GM23338 (cell line): ENCODE results near the gene TCF7L2. TPM values are rescaled to one million over a fixed set of nuclear protein-coding genes. Genes with fewer than 3 reads are reported as not detected.

Experiments
- ATAC-seq: fragments of 200-7000 bp; cut with Tn5 transposase; 3 replicates; pipeline ENCODE4 v1.9.1; 2020
- DNase-seq: peaks from one replicate; pipeline ENCODE4 v3.0.0-alpha.2; 2015; ENCODE audit warnings: low spot score
- H2AFZ ChIP-seq: fragments of 200-600 bp; sonication (generic); 2 replicates; pipeline ENCODE4 v1.8.0; 2016; ENCODE audit warnings: antibody characterized with exemption, mild to moderate bottlenecking, moderate library complexity
- H3F3A ChIP-seq: fragments of 200-600 bp; sonication (generic); replicated peaks from 2 replicates; pipeline ENCODE4 v1.8.0; 2017; ENCODE audit warnings: antibody characterized with exemption, mixed run types, low read depth
- H3K27ac ChIP-seq: fragments of 200-600 bp; sonication (generic); 2 replicates; pipeline ENCODE4 v1.6.1; 2016; ENCODE audit warnings: low read depth
- H3K27me3 ChIP-seq: fragments of 200-600 bp; sonication (generic); 2 replicates; pipeline ENCODE4 v1.8.0; 2016; ENCODE audit warnings: mild to moderate bottlenecking, mixed run types, moderate library complexity; ENCODE audit not compliant: insufficient read depth
- H3K36me3 ChIP-seq: fragments of 200-600 bp; sonication (generic); 2 replicates; pipeline ENCODE4 v1.8.0; 2016; ENCODE audit warnings: mild to moderate bottlenecking; ENCODE audit not compliant: insufficient read depth
- H3K4me1 ChIP-seq: fragments of 200-600 bp; sonication (generic); 2 replicates; pipeline ENCODE4 v1.8.0; 2016; ENCODE audit warnings: mild to moderate bottlenecking, moderate library complexity; ENCODE audit not compliant: insufficient read depth
- H3K4me2 ChIP-seq: fragments of 200-600 bp; sonication (generic); 2 replicates; pipeline ENCODE4 v1.7.1; 2017; ENCODE audit warnings: mixed run types
- H3K4me3 ChIP-seq: fragments of 200-600 bp; sonication (generic); 2 replicates; pipeline ENCODE4 v1.6.1; 2016; ENCODE audit warnings: mixed run types
- H3K79me2 ChIP-seq: fragments of 200-600 bp; sonication (generic); replicated peaks from 2 replicates; pipeline ENCODE4 v1.8.0; 2017; ENCODE audit warnings: mild to moderate bottlenecking; ENCODE audit not compliant: insufficient read depth
- H3K9me2 ChIP-seq: fragments of 200-600 bp; sonication (generic); 2 replicates; pipeline ENCODE4 v1.8.0; 2017; ENCODE audit not compliant: insufficient read depth
- H4K20me1 ChIP-seq: fragments of 200-600 bp; sonication (generic); replicated peaks from 2 replicates; pipeline ENCODE4 v1.8.0; 2017; ENCODE audit warnings: mild to moderate bottlenecking; ENCODE audit not compliant: insufficient read depth
- H3K27ac Mint-ChIP-seq: 2 replicates; pipeline ENCODE4 v1.8.0; 2020; ENCODE audit warnings: inconsistent platforms, mild to moderate bottlenecking, moderate library complexity, mixed read lengths
- H3K27me3 Mint-ChIP-seq: 3 replicates; pipeline ENCODE4 v1.8.0; 2022; ENCODE audit warnings: low read depth, mild to moderate bottlenecking, moderate library complexity, mixed read lengths, inconsistent platforms; ENCODE audit not compliant: insufficient read depth, poor library complexity
- H3K36me3 Mint-ChIP-seq: 3 replicates; pipeline ENCODE4 v1.8.0; 2021; ENCODE audit warnings: low read depth, mild to moderate bottlenecking, inconsistent platforms, moderate library complexity, mixed read lengths
- H3K4me1 Mint-ChIP-seq: 3 replicates; pipeline ENCODE4 v1.8.0; 2020; ENCODE audit warnings: mild to moderate bottlenecking, inconsistent platforms, mixed read lengths
- H3K4me3 Mint-ChIP-seq: 3 replicates; pipeline ENCODE4 v1.8.0; 2021; ENCODE audit warnings: moderate library complexity, mild to moderate bottlenecking, inconsistent platforms, mixed read lengths
- H3K9me3 Mint-ChIP-seq: 3 replicates; pipeline ENCODE4 v1.8.0; 2020; ENCODE audit warnings: moderate library complexity, mild to moderate bottlenecking, inconsistent platforms, mixed read lengths
- CREB1 ChIP-seq: fragments of 250-450 bp; sonication (Bioruptor Pico); IDR thresholded peaks from 2 replicates; pipeline ENCODE4 v1.5.0; 2020; ENCODE audit warnings: low read depth, mild to moderate bottlenecking, moderate library complexity
- CTCF ChIP-seq, 2 experiments: fragments of 200-600 bp in 1 of 2; sonication (generic) in 1 of 2; conservative IDR thresholded peaks; 2 replicates each; pipeline versions ENCODE4 v1.5.1 to v1.6.1; 2016 to 2017; ENCODE audit warnings: antibody characterized with exemption in 2 of 2, low read depth in 2 of 2, mild to moderate bottlenecking in 2 of 2, moderate library complexity in 1 of 2
- ETS1 ChIP-seq: IDR thresholded peaks from 2 replicates; pipeline ENCODE4 v1.6.1; 2016; ENCODE audit warnings: antibody characterized with exemption
- EZH2 ChIP-seq: fragments of 200-600 bp; sonication (generic); IDR thresholded peaks from one replicate; pipeline ENCODE4 v1.8.0; 2017; ENCODE audit warnings: antibody characterized with exemption, mild to moderate bottlenecking, low read depth; ENCODE audit not compliant: unreplicated experiment
- EZH2phosphoT487 ChIP-seq: fragments of 200-600 bp; sonication (generic); IDR thresholded peaks from one replicate; pipeline ENCODE4 v1.8.1; 2018; ENCODE audit warnings: antibody characterized with exemption; ENCODE audit not compliant: unreplicated experiment
- POLR2AphosphoS5 ChIP-seq: IDR thresholded peaks from 2 replicates; pipeline ENCODE4 v1.6.1; 2016; ENCODE audit warnings: antibody characterized with exemption, low read depth
- STAT1 ChIP-seq: IDR thresholded peaks from one replicate; pipeline ENCODE4 v1.6.1; 2016; ENCODE audit warnings: antibody characterized with exemption; ENCODE audit not compliant: unreplicated experiment
- ZNF114 ChIP-seq: fragments of 250-450 bp; sonication (Bioruptor Pico); IDR thresholded peaks from 2 replicates; pipeline ENCODE4 v1.5.0; 2020; ENCODE audit warnings: mild to moderate bottlenecking, moderate library complexity
- ZNF331 ChIP-seq: fragments of 250-450 bp; sonication (Bioruptor Pico); IDR thresholded peaks from 2 replicates; pipeline ENCODE4 v1.5.0; 2020; ENCODE audit warnings: low read depth, mild to moderate bottlenecking, moderate library complexity
- ZNF462 ChIP-seq: fragments of 250-450 bp; sonication (Bioruptor Pico); IDR thresholded peaks from 2 replicates; pipeline ENCODE4 v1.5.0; 2020; ENCODE audit warnings: mild to moderate bottlenecking, moderate library complexity
- polyA plus RNA-seq: library from polyadenylated mRNA; unstranded; fragments of >200 nt; fragmentation: Nextera tagmentation; extraction: Ambion mirVana; gene quantifications from 2 replicates; pipeline ENCODE4 v1.2.1, GENCODE V29; 2016
- total RNA-seq: library from RNA; depleted of rRNA; stranded (reverse); fragments of >200 nt; shearing (Covaris generic); gene quantifications from 2 replicates; pipeline ENCODE4 v1.2.3, GENCODE V29; 2014

The TCF7L2 gene
- total and polyA plus RNA-seq, 2 experiments from 2014 or later = 32.2 to 80.8 TPM

- Histone ChIP-seq H3F3A (peaks cover 4% of the 10 kb centered on the region; the same call in 1 of the 2 replicates), H3K27ac (no peak overlapping the region; the same call in 1 of the 2 replicates), H4K20me1 (peaks cover 52% of the 10 kb centered on the region), H3K4me2 (no peak overlapping the region), H3K4me3 (no peak overlapping the region), H3K27me3 (no peaks in the 10 kb centered on the region), H3K4me1 (peaks cover 41% of the 10 kb centered on the region), H3K36me3 (no peaks in the 10 kb centered on the region; the same call in 1 of the 2 replicates), H3K79me2 (peaks cover 99% of the 10 kb centered on the region), H3K9me2 (no peaks in the 10 kb centered on the region), H2AFZ (no peak overlapping the region)
- DNase-seq (no peak), ATAC-seq (no peak)
- H3K4me1 Mint-ChIP-seq = peaks cover 70% of the 10 kb centered on the region
- no peaks in the 10 kb centered on the region for H3K9me3 Mint-ChIP-seq
- no peak overlapping the region for H3K4me3 Mint-ChIP-seq
- no peak overlapping the region for H3K27ac Mint-ChIP-seq
- TF ChIP-seq ZNF331 (CRISPR knock-in tag) = no peak
- no peak for TF ChIP-seq CTCF (conservative IDR thresholded peaks at IDR 0.05; ENCODE audit: low read depth in 2 of 2)
- TF ChIP-seq ZNF114 (CRISPR knock-in tag) = no peak
- peaks cover 49% of the 10 kb centered on the region for H3K36me3 Mint-ChIP-seq
- H3K27me3 Mint-ChIP-seq = no peaks in the 10 kb centered on the region
Observed at GRCh38 chr10:113088194-113088593, 138.1 kb downstream of the TCF7L2 start.

GRCh38 chr10:113089551-113089950 is 139.5 kb downstream of the TCF7L2 start:
- H3K27ac Mint-ChIP-seq = peak overlapping the region; percentile 80; the same call in 1 of the 2 replicates
- peaks cover 51% of the 10 kb centered on the region for H3K36me3 Mint-ChIP-seq
- TF ChIP-seq ZNF462 (no peak), ETS1 (no peak), ZNF114 (CRISPR knock-in tag) (no peak), EZH2 (no peak), POLR2AphosphoS5 (no peak), STAT1 (no peak), EZH2phosphoT487 (no peak), CREB1 (CRISPR knock-in tag) (no peak)

More at GRCh38 chr10:113089551-113089950, 139.5 kb downstream of the TCF7L2 start:
- no peaks in the 10 kb centered on the region; the same call in 1 of the 2 replicates for H3K36me3 ChIP-seq
- Mint-ChIP-seq H3K9me3 (no peaks in the 10 kb centered on the region), H3K4me3 (no peak overlapping the region), H3K4me1 (peaks cover 73% of the 10 kb centered on the region), H3K27me3 (no peaks in the 10 kb centered on the region)
- no peaks in the 10 kb centered on the region; the same call in 1 of the 2 replicates for H3F3A ChIP-seq
- no peak overlapping the region for H3K4me2 ChIP-seq
- peaks cover 50% of the 10 kb centered on the region for H3K4me1 ChIP-seq
- no peak overlapping the region for H2AFZ ChIP-seq
- DNase-seq (no peak), ATAC-seq (no peak)
- peaks cover 39% of the 10 kb centered on the region for H4K20me1 ChIP-seq
- H3K4me3 ChIP-seq = no peak overlapping the region
- H3K9me2 ChIP-seq = no peaks in the 10 kb centered on the region
- H3K27ac ChIP-seq = peak overlapping the region; percentile 72; the same call in 1 of the 2 replicates
- H3K27me3 ChIP-seq = no peaks in the 10 kb centered on the region
- H3K79me2 ChIP-seq = peaks cover 99% of the 10 kb centered on the region
